OCI-LY1 (cell line): ENCODE measurements around the gene MUC6.

ENCODE experiments used
- H2AFZ ChIP-seq: fragments of 200-600 bp; sonication (generic), shearing (Covaris generic); 2 replicates; pipeline ENCODE4 v1.6.0; 2014; ENCODE audit warnings: antibody characterized with exemption, mild to moderate bottlenecking, low read length
- H3F3A ChIP-seq: fragments of 200-600 bp; sonication (generic), shearing (Covaris generic); 2 replicates; pipeline ENCODE4 v1.6.0; 2014; ENCODE audit warnings: mild to moderate bottlenecking, antibody characterized with exemption, low read length, moderate library complexity; ENCODE audit not compliant: insufficient read depth
- H3K27ac ChIP-seq: fragments of 200-600 bp; sonication (generic); 2 replicates; pipeline ENCODE4 v1.5.1; 2014; ENCODE audit warnings: low read length, mixed run types, mild to moderate bottlenecking, low read depth; ENCODE audit not compliant: poor library complexity, severe bottlenecking
- H3K27me3 ChIP-seq: fragments of 200-600 bp; sonication (generic); 2 replicates; pipeline ENCODE4 v1.6.0; 2014; ENCODE audit warnings: antibody characterized with exemption, mild to moderate bottlenecking, low read length, moderate library complexity; ENCODE audit not compliant: insufficient read depth
- H3K36me3 ChIP-seq: fragments of 200-600 bp; sonication (generic); 2 replicates; pipeline ENCODE4 v1.6.1; 2014; ENCODE audit warnings: mild to moderate bottlenecking, antibody characterized with exemption, low read length, moderate library complexity, mixed read lengths; ENCODE audit not compliant: insufficient read depth
- H3K4me1 ChIP-seq: fragments of 200-600 bp; sonication (generic); 2 replicates; pipeline ENCODE4 v1.5.1; 2014; ENCODE audit warnings: mild to moderate bottlenecking, low read length, moderate library complexity; ENCODE audit not compliant: insufficient read depth, severe bottlenecking
- H3K4me2 ChIP-seq: fragments of 200-600 bp; sonication (generic), shearing (Covaris generic); 2 replicates; pipeline ENCODE4 v1.6.1; 2014; ENCODE audit warnings: low read length
- H3K4me3 ChIP-seq: fragments of 200-600 bp; sonication (generic); 2 replicates; pipeline ENCODE4 v1.5.1; 2014; ENCODE audit warnings: low read length, low read depth, mild to moderate bottlenecking, mixed read lengths; ENCODE audit not compliant: poor library complexity, severe bottlenecking
- H3K79me2 ChIP-seq: fragments of 200-600 bp; shearing (Covaris generic); 2 replicates; pipeline ENCODE4 v1.6.1; 2016; ENCODE audit warnings: mixed run types, low read length, mixed read lengths; ENCODE audit not compliant: insufficient read depth
- H3K9ac ChIP-seq: fragments of 200-600 bp; sonication (generic), shearing (Covaris generic); 2 replicates; pipeline ENCODE4 v1.6.1; 2014; ENCODE audit warnings: mild to moderate bottlenecking, low read length, mixed read lengths
- H3K9me2 ChIP-seq: fragments of 200-600 bp; sonication (generic), shearing (Covaris generic); 2 replicates; pipeline ENCODE4 v1.6.1; 2014; ENCODE audit warnings: low read depth, mild to moderate bottlenecking, low read length, mixed read lengths
- H3K9me3 ChIP-seq: fragments of 200-600 bp; shearing (Covaris generic); 2 replicates; pipeline ENCODE4 v1.6.1; 2014; ENCODE audit warnings: low read length, mixed read lengths
- H4K20me1 ChIP-seq: fragments of 200-600 bp; sonication (generic), shearing (Covaris generic); 2 replicates; pipeline ENCODE4 v1.6.0; 2016; ENCODE audit warnings: mild to moderate bottlenecking, low read length; ENCODE audit not compliant: insufficient read depth
- EZH2 ChIP-seq: fragments of 200-600 bp; sonication (generic), shearing (Covaris generic); IDR thresholded peaks from 2 replicates; pipeline ENCODE4 v1.8.0; 2017; ENCODE audit warnings: borderline replicate concordance, mixed run types, mild to moderate bottlenecking, antibody characterized with exemption, low read length, moderate library complexity, mixed read lengths
- TF ChIP-seq, protein P1 (sequence below): fragments of 200-600 bp; sonication (generic), shearing (Covaris generic); IDR thresholded peaks from 2 replicates; pipeline ENCODE4 v1.5.1; 2017; ENCODE audit warnings: mild to moderate bottlenecking, antibody characterized with exemption, low read length, moderate library complexity, mixed read lengths

Gene MUC6

DNA sequence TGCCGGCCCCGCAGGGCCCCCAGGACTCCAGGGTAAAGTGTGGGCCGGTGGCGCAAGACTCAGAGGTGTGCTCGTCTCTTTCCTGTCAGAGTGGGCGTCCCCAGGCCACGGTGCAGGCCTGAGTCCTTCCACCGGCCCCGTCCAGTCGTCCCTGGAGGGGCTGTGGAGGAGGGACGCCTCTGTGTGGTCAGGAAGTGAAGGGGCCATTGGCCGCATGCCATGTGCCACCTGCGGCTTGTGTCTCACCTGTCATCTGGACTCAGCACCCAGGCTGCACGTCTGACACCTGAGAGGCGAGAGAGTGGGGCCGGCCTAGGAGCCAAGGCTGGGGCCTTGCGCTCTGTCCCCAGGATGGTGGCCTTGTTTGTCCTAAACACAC, 25.2 kb downstream of the MUC6 start:
- H3K4me3 ChIP-seq = no peak overlapping the region
- no peaks in the 10 kb centered on the region for H3K27me3 ChIP-seq
- H3K4me2 ChIP-seq = no peak overlapping the region
- H3K27ac ChIP-seq = no peak overlapping the region
- H4K20me1 ChIP-seq = no peaks in the 10 kb centered on the region
- H3K9me2 ChIP-seq = no peaks in the 10 kb centered on the region
- H3K4me1 ChIP-seq = no peaks in the 10 kb centered on the region
- H3K9me3 ChIP-seq = no peaks in the 10 kb centered on the region
- H3K9ac ChIP-seq = no peak overlapping the region
- H2AFZ ChIP-seq = no peak overlapping the region
- no peaks in the 10 kb centered on the region for H3F3A ChIP-seq
- H3K36me3 ChIP-seq = peaks cover 43% of the 10 kb centered on the region
- TF ChIP-seq, protein P1, sequence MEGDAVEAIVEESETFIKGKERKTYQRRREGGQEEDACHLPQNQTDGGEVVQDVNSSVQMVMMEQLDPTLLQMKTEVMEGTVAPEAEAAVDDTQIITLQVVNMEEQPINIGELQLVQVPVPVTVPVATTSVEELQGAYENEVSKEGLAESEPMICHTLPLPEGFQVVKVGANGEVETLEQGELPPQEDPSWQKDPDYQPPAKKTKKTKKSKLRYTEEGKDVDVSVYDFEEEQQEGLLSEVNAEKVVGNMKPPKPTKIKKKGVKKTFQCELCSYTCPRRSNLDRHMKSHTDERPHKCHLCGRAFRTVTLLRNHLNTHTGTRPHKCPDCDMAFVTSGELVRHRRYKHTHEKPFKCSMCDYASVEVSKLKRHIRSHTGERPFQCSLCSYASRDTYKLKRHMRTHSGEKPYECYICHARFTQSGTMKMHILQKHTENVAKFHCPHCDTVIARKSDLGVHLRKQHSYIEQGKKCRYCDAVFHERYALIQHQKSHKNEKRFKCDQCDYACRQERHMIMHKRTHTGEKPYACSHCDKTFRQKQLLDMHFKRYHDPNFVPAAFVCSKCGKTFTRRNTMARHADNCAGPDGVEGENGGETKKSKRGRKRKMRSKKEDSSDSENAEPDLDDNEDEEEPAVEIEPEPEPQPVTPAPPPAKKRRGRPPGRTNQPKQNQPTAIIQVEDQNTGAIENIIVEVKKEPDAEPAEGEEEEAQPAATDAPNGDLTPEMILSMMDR = no peak
- TF ChIP-seq EZH2 = no peak
- no peaks in the 10 kb centered on the region for H3K79me2 ChIP-seq

DNA sequence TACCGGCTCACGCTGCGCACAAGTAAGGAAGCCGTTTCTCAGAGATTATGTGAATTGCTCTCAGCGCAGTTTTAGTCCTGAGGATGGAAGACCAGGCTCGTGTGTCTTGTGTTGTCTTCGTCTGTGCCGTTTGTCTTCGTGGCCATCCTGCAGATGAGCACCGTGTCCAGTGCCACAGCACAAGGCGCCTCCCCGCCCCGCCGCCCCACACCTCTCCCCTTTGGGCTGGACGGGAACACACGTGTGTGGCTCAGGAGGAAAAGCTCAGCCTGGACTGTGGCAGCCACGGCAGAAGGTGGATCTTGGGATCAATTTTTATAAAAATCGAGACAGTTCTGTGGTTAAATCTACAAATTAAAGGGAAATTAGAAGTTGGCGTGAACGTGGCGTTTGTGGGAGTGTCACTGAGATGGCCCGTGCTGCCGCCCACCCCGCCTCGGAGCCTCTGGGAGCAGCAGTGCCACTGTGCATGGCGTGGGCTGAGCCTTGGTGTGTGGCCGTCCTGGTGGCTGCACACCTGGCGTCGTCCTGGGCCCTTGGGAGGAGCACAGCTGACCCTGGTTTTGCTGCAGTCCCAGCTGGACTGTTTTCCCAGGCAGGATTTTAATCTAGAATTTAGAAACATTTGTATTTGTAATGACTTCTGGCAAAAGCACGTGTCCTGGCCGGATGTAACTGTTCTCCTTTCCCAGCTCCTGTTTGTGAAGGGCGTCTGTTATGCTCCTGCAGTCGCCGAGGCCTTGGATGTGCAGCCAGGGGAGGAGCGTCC, 25.8 kb downstream of the MUC6 start:
- H3K9me3 ChIP-seq = no peaks in the 10 kb centered on the region
- H3K4me2 ChIP-seq = no peak overlapping the region
- no peak overlapping the region for H3K4me3 ChIP-seq
- H3K9ac ChIP-seq = no peak overlapping the region
- H3K27ac ChIP-seq = no peak overlapping the region
- TF ChIP-seq, protein P1 = no peak
- no peaks in the 10 kb centered on the region for H3K9me2 ChIP-seq
- no peaks in the 10 kb centered on the region for H3K27me3 ChIP-seq
- no peaks in the 10 kb centered on the region for H3F3A ChIP-seq
- no peaks in the 10 kb centered on the region for H4K20me1 ChIP-seq
- no peak overlapping the region for H2AFZ ChIP-seq
- H3K79me2 ChIP-seq = no peaks in the 10 kb centered on the region
- H3K36me3 ChIP-seq = peaks cover 43% of the 10 kb centered on the region
- no peaks in the 10 kb centered on the region for H3K4me1 ChIP-seq

DNA sequence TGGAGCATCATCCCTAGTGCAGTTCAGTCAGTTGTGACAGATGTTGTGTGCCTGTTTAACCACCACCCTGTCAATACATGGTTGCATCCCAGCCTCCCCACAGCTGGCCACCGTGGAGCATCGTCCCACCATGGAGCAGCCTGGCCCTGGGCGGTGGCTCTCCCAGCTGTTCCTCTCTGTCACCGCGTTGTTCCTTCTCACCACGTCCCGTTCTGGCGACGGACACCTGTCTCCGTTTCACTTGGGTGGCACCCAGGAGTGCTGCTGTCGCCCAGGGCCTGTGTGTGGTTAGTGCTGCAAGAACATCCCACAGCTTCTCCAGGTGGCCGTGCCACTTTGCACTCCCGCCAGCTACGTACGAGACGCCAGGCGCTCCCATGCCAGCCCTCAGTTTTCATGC, 26.5 kb downstream of the MUC6 start:
- Histone ChIP-seq H3K27me3 (no peaks in the 10 kb centered on the region), H3K9me2 (no peaks in the 10 kb centered on the region), H3K36me3 (peaks cover 46% of the 10 kb centered on the region), H3K27ac (no peak overlapping the region), H3K4me1 (no peaks in the 10 kb centered on the region), H3K9me3 (no peaks in the 10 kb centered on the region), H2AFZ (no peak overlapping the region), H3K9ac (no peak overlapping the region), H3F3A (no peaks in the 10 kb centered on the region), H3K4me2 (no peak overlapping the region), H4K20me1 (no peaks in the 10 kb centered on the region), H3K79me2 (no peaks in the 10 kb centered on the region), H3K4me3 (no peak overlapping the region)
- TF ChIP-seq EZH2 = no peak
- TF ChIP-seq, protein P1 = no peak
